Activated T-cell treated with anti-CD3 and anti-CD28 coated beads, Interleukin-2, amount 50 U/mL, for 72 hours (primary cell): Measurements from ENCODE around the gene VWC2L. TPM values are rescaled to one million over a fixed set of nuclear protein-coding genes. Genes with fewer than 3 reads are reported as not detected.

Experiments
- ATAC-seq, 2 donors: fragments of 150-1000 bp; cut with Tn5 transposase; replicated peaks in 1 of 2; 2 replicates each; pipeline ENCODE4 v1.10.0; 2021; ENCODE audit warnings: moderate library complexity in 2 of 2, mild to moderate bottlenecking in 1 of 2
- DNase-seq, 2 donors: peaks; one replicate each; pipeline ENCODE4 v3.0.0; 2021 to 2022; ENCODE audit warnings: mixed read lengths in 1 of 2
- H3K27ac Mint-ChIP-seq: one replicate; pipeline ENCODE4 v1.8.0; 2022; ENCODE audit warnings: mild to moderate bottlenecking, moderate library complexity, mixed read lengths
- H3K27me3 Mint-ChIP-seq: one replicate; pipeline ENCODE4 v1.8.0; 2022; ENCODE audit warnings: low read depth, mixed read lengths
- H3K36me3 Mint-ChIP-seq, 2 donors: one replicate each; pipeline ENCODE4 v1.8.0; 2022; ENCODE audit warnings: mixed read lengths in 2 of 2, mild to moderate bottlenecking in 1 of 2; ENCODE audit not compliant: insufficient read depth in 2 of 2
- H3K4me1 Mint-ChIP-seq: one replicate; pipeline ENCODE4 v1.8.0; 2022; ENCODE audit warnings: low read depth, mixed read lengths
- H3K4me3 Mint-ChIP-seq, 2 donors: one replicate each; pipeline ENCODE4 v1.8.0; 2022; ENCODE audit warnings: mild to moderate bottlenecking in 2 of 2, mixed read lengths in 2 of 2, moderate library complexity in 2 of 2
- H3K9me3 Mint-ChIP-seq, 2 donors: one replicate each; pipeline ENCODE4 v1.8.0; 2022; ENCODE audit warnings: mixed read lengths in 2 of 2
- total RNA-seq, 2 donors: library from RNA; stranded (reverse); gene quantifications; one replicate each; pipeline ENCODE4 v1.2.3, GENCODE V29; 2022

The VWC2L gene
- total RNA-seq, 2 donors from 2014 or later, result not detected

GRCh38 chr2:214482728-214483127, 71.9 kb downstream of the VWC2L start:
- Mint-ChIP-seq H3K27me3 (peaks cover 5% of the 10 kb centered on the region), H3K4me1 (no peaks in the 10 kb centered on the region), H3K9me3 (no peaks in the 10 kb centered on the region), H3K27ac (no peak overlapping the region), H3K4me3 (no peak overlapping the region), H3K36me3 (no peaks in the 10 kb centered on the region)
- ATAC-seq (no peak), DNase-seq (no peak)

- H3K9me3 Mint-ChIP-seq, result no peaks in the 10 kb centered on the region
- H3K36me3 Mint-ChIP-seq, result no peaks in the 10 kb centered on the region
- H3K4me1 Mint-ChIP-seq, result no peaks in the 10 kb centered on the region
- no peak overlapping the region for H3K27ac Mint-ChIP-seq
- ATAC-seq (no peak), DNase-seq (no peak)
- H3K27me3 Mint-ChIP-seq, result no peaks in the 10 kb centered on the region
- H3K4me3 Mint-ChIP-seq, result no peak overlapping the region
These were observed 73.4 kb downstream of the VWC2L start for GRCh38 chr2:214484239-214484638.

GRCh38 chr2:214484701-214485100, 73.8 kb downstream of the VWC2L start:
- Mint-ChIP-seq H3K9me3 (no peaks in the 10 kb centered on the region), H3K4me1 (no peaks in the 10 kb centered on the region), H3K36me3 (no peaks in the 10 kb centered on the region), H3K27me3 (no peaks in the 10 kb centered on the region), H3K4me3 (no peak overlapping the region), H3K27ac (no peak overlapping the region)
- ATAC-seq (no peak), DNase-seq (no peak)

- H3K36me3 Mint-ChIP-seq, result no peaks in the 10 kb centered on the region
- no peaks in the 10 kb centered on the region for H3K4me1 Mint-ChIP-seq
- H3K27ac Mint-ChIP-seq, result no peak overlapping the region
- DNase-seq (no peak), ATAC-seq (no peak)
- no peaks in the 10 kb centered on the region for H3K27me3 Mint-ChIP-seq
- no peak overlapping the region for H3K4me3 Mint-ChIP-seq
- H3K9me3 Mint-ChIP-seq, result peaks cover 3 to 5% of the 10 kb centered on the region in 2 donors
These were observed 78.3 kb downstream of the VWC2L start for GRCh38 chr2:214489181-214489580.

- H3K27ac Mint-ChIP-seq, result no peak overlapping the region
- no peak overlapping the region for H3K4me3 Mint-ChIP-seq
- no peak for ATAC-seq
- no peak for DNase-seq
- no peaks in the 10 kb centered on the region for H3K27me3 Mint-ChIP-seq
- peaks cover 3 to 5% of the 10 kb centered on the region in 2 donors for H3K9me3 Mint-ChIP-seq
- no peaks in the 10 kb centered on the region for H3K4me1 Mint-ChIP-seq
- H3K36me3 Mint-ChIP-seq, result no peaks in the 10 kb centered on the region
These were observed 78.8 kb downstream of the VWC2L start for GRCh38 chr2:214489702-214490101.

GRCh38 chr2:214492152-214492551, 81.3 kb downstream of the VWC2L start:
- H3K27me3 Mint-ChIP-seq, result no peaks in the 10 kb centered on the region
- DNase-seq (no peak), ATAC-seq (no peak)
- H3K36me3 Mint-ChIP-seq, result no peaks in the 10 kb centered on the region
- H3K9me3 Mint-ChIP-seq, result peaks cover 3 to 5% of the 10 kb centered on the region in 2 donors
- H3K4me3 Mint-ChIP-seq, result no peak overlapping the region
- no peaks in the 10 kb centered on the region for H3K4me1 Mint-ChIP-seq
- no peak overlapping the region for H3K27ac Mint-ChIP-seq

- Mint-ChIP-seq H3K36me3 (no peaks in the 10 kb centered on the region), H3K9me3 (peaks cover 3 to 5% of the 10 kb centered on the region in 2 donors), H3K4me3 (no peak overlapping the region), H3K4me1 (no peaks in the 10 kb centered on the region), H3K27me3 (no peaks in the 10 kb centered on the region), H3K27ac (no peak overlapping the region)
- ATAC-seq (no peak), DNase-seq (no peak)
These were observed 81.8 kb downstream of the VWC2L start for GRCh38 chr2:214492608-214493007.

GRCh38 chr2:214497489-214497888, 86.6 kb downstream of the VWC2L start:
- Mint-ChIP-seq H3K27ac (no peak overlapping the region), H3K36me3 (no peaks in the 10 kb centered on the region), H3K27me3 (no peaks in the 10 kb centered on the region), H3K4me1 (no peaks in the 10 kb centered on the region), H3K9me3 (no peaks in the 10 kb centered on the region), H3K4me3 (no peak overlapping the region)
- ATAC-seq, result no peak
- DNase-seq, result no peak

GRCh38 chr2:214503568-214503967, 92.7 kb downstream of the VWC2L start:
- Mint-ChIP-seq H3K27ac (no peak overlapping the region), H3K36me3 (no peaks in the 10 kb centered on the region), H3K4me3 (no peak overlapping the region), H3K27me3 (no peaks in the 10 kb centered on the region), H3K4me1 (no peaks in the 10 kb centered on the region), H3K9me3 (no peaks in the 10 kb centered on the region)
- DNase-seq (no peak), ATAC-seq (peak in 1 of 2 donors; percentile 35)

- Mint-ChIP-seq H3K27ac (no peak overlapping the region), H3K36me3 (no peaks in the 10 kb centered on the region), H3K4me1 (no peaks in the 10 kb centered on the region), H3K27me3 (peaks cover 6% of the 10 kb centered on the region), H3K9me3 (peaks cover 0 to 2% of the 10 kb centered on the region in 2 donors), H3K4me3 (no peak overlapping the region)
- ATAC-seq, result no peak
- no peak for DNase-seq
These were observed 93.9 kb downstream of the VWC2L start for GRCh38 chr2:214504599-214505376.

- H3K27ac Mint-ChIP-seq, result no peak overlapping the region
- H3K4me3 Mint-ChIP-seq, result no peak overlapping the region
- H3K4me1 Mint-ChIP-seq, result no peaks in the 10 kb centered on the region
- H3K27me3 Mint-ChIP-seq, result peaks cover 6% of the 10 kb centered on the region
- ATAC-seq (no peak), DNase-seq (no peak)
- no peaks in the 10 kb centered on the region for H3K36me3 Mint-ChIP-seq
- H3K9me3 Mint-ChIP-seq, result peaks cover 0 to 2% of the 10 kb centered on the region in 2 donors
These were observed 96.2 kb downstream of the VWC2L start for GRCh38 chr2:214507032-214507431.

- no peak overlapping the region for H3K4me3 Mint-ChIP-seq
- no peak for DNase-seq
- no peaks in the 10 kb centered on the region for H3K27me3 Mint-ChIP-seq
- no peaks in the 10 kb centered on the region for H3K4me1 Mint-ChIP-seq
- ATAC-seq, result no peak
- H3K27ac Mint-ChIP-seq, result no peak overlapping the region
- no peaks in the 10 kb centered on the region for H3K9me3 Mint-ChIP-seq
- H3K36me3 Mint-ChIP-seq, result no peaks in the 10 kb centered on the region
These were observed 103.8 kb downstream of the VWC2L start for GRCh38 chr2:214514704-214515103.

- H3K4me1 Mint-ChIP-seq, result no peaks in the 10 kb centered on the region
- DNase-seq, result no peak
- no peak overlapping the region for H3K27ac Mint-ChIP-seq
- H3K36me3 Mint-ChIP-seq, result no peaks in the 10 kb centered on the region
- no peak for ATAC-seq
- no peak overlapping the region for H3K4me3 Mint-ChIP-seq
- H3K9me3 Mint-ChIP-seq, result no peaks in the 10 kb centered on the region
- H3K27me3 Mint-ChIP-seq, result no peaks in the 10 kb centered on the region
These were observed 104.3 kb downstream of the VWC2L start for GRCh38 chr2:214515111-214515510.

- no peak for ATAC-seq
- Mint-ChIP-seq H3K27ac (no peak overlapping the region), H3K36me3 (no peaks in the 10 kb centered on the region), H3K4me1 (no peaks in the 10 kb centered on the region), H3K27me3 (no peaks in the 10 kb centered on the region), H3K4me3 (no peak overlapping the region), H3K9me3 (no peaks in the 10 kb centered on the region)
- DNase-seq, result no peak
These were observed 108.5 kb downstream of the VWC2L start for GRCh38 chr2:214519258-214519818.
